Upper lobe of left lung (tissue), 4 donors: ENCODE measurements around the gene PLCB1.

Experiments
- EP300 ChIP-seq, 4 donors: sonication (generic); formaldehyde crosslinking; IDR thresholded peaks; one replicate each; pipeline ENCODE4 v1.5.1; 2017; ENCODE audit warnings: antibody characterized with exemption in 4 of 4, control low read depth in 2 of 4
- POLR2A ChIP-seq, 4 donors: fragments of 450-650 bp; IDR thresholded peaks; one replicate each; pipeline ENCODE4 v1.5.1; 2016 to 2017; ENCODE audit warnings: antibody characterized with exemption in 4 of 4, mild to moderate bottlenecking in 2 of 4
- TF ChIP-seq, protein P1 (sequence below), 6 experiments: fragments of 450-650 bp in 4 of 6; fragments of 200-600 bp in 2 of 6; sonication (generic) in 2 of 6; IDR thresholded peaks; one replicate each; pipeline ENCODE4 v1.5.1; 2016 to 2019; ENCODE audit warnings: antibody characterized with exemption in 6 of 6

DNA sequence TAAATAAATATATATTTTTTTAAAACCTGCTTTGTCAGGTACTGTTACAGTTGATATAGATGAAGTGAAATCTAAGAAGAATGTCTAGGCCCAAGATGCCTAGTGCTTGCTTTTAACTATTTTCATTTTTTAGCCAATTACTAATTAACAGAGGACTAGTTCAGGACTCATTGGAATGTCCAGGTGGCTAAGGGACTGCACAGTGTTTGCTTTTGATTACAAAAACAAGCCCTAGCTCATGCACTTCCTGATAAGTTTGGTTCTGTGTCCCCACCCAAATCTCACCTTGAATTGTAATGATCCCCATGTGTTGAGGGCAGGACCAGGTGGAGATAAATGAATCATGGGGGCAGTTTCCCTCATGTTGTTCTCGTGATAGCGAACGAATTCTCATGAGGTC lies 417.1 kb downstream of the PLCB1 start:
- TF ChIP-seq, protein P1, sequence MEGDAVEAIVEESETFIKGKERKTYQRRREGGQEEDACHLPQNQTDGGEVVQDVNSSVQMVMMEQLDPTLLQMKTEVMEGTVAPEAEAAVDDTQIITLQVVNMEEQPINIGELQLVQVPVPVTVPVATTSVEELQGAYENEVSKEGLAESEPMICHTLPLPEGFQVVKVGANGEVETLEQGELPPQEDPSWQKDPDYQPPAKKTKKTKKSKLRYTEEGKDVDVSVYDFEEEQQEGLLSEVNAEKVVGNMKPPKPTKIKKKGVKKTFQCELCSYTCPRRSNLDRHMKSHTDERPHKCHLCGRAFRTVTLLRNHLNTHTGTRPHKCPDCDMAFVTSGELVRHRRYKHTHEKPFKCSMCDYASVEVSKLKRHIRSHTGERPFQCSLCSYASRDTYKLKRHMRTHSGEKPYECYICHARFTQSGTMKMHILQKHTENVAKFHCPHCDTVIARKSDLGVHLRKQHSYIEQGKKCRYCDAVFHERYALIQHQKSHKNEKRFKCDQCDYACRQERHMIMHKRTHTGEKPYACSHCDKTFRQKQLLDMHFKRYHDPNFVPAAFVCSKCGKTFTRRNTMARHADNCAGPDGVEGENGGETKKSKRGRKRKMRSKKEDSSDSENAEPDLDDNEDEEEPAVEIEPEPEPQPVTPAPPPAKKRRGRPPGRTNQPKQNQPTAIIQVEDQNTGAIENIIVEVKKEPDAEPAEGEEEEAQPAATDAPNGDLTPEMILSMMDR (IDR thresholded peaks at IDR 0.05): no peak
- TF ChIP-seq EP300 (IDR thresholded peaks at IDR 0.05) (no peak), POLR2A (IDR thresholded peaks at IDR 0.05) (no peak)
